MM.1S (cell line): ENCODE data around the gene RAB4B.

Experiments used
- DNase-seq: peaks from one replicate; pipeline ENCODE4 v3.0.0-alpha.2; 2015
- H2AFZ ChIP-seq: fragments of 300-600 bp; sonication (generic); 2 replicates; pipeline ENCODE4 v1.6.0; 2016; ENCODE audit warnings: antibody characterized with exemption, low read length
- H3F3A ChIP-seq: fragments of 300-600 bp; sonication (generic); 2 replicates; pipeline ENCODE4 v1.6.1; 2016; ENCODE audit warnings: mild to moderate bottlenecking, antibody characterized with exemption, low read length, moderate library complexity, mixed read lengths; ENCODE audit not compliant: insufficient read depth
- H3K27ac ChIP-seq: fragments of 300-600 bp; sonication (generic); 2 replicates; pipeline ENCODE4 v1.5.1; 2016; ENCODE audit warnings: mild to moderate bottlenecking, low read length
- H3K27me3 ChIP-seq: fragments of 300-600 bp; sonication (generic); replicated peaks from 2 replicates; pipeline ENCODE4 v1.6.0; 2016; ENCODE audit warnings: low read length; ENCODE audit not compliant: insufficient read depth
- H3K36me3 ChIP-seq: fragments of 300-600 bp; sonication (generic); replicated peaks from 2 replicates; pipeline ENCODE4 v1.6.1; 2016; ENCODE audit warnings: mild to moderate bottlenecking, low read length, mixed read lengths; ENCODE audit not compliant: insufficient read depth
- H3K4me1 ChIP-seq: fragments of 300-600 bp; sonication (generic); 2 replicates; pipeline ENCODE4 v1.6.1; 2016; ENCODE audit warnings: low read length, mixed read lengths
- H3K4me2 ChIP-seq: fragments of 300-600 bp; sonication (generic); 2 replicates; pipeline ENCODE4 v1.6.0; 2016; ENCODE audit warnings: low read depth, low read length
- H3K4me3 ChIP-seq: fragments of 300-600 bp; sonication (generic); 2 replicates; pipeline ENCODE4 v1.5.1; 2016; ENCODE audit warnings: low read length, mixed read lengths
- H3K79me2 ChIP-seq: fragments of 300-600 bp; sonication (generic); 2 replicates; pipeline ENCODE4 v1.6.1; 2016; ENCODE audit warnings: mixed run types, low read length, mixed read lengths
- H3K9ac ChIP-seq: fragments of 300-600 bp; sonication (generic); 2 replicates; pipeline ENCODE4 v1.6.1; 2016; ENCODE audit warnings: low read length, mixed read lengths
- H3K9me2 ChIP-seq: fragments of 300-600 bp; sonication (generic); replicated peaks from 2 replicates; pipeline ENCODE4 v1.6.1; 2016; ENCODE audit warnings: mild to moderate bottlenecking, low read length, mixed read lengths; ENCODE audit not compliant: insufficient read depth
- H3K9me3 ChIP-seq: fragments of 300-600 bp; sonication (generic); replicated peaks from 2 replicates; pipeline ENCODE4 v1.6.1; 2016; ENCODE audit warnings: mild to moderate bottlenecking, low read length, mixed read lengths; ENCODE audit not compliant: insufficient read depth
- H4K20me1 ChIP-seq: fragments of 300-600 bp; sonication (generic); 2 replicates; pipeline ENCODE4 v1.6.1; 2016; ENCODE audit warnings: mild to moderate bottlenecking, low read length, moderate library complexity, mixed read lengths; ENCODE audit not compliant: insufficient read depth
- EZH2 ChIP-seq: fragments of 300-600 bp; sonication (generic); optimal IDR thresholded peaks from 2 replicates; pipeline ENCODE3; 2017; ENCODE audit warnings: low read depth, mild to moderate bottlenecking, antibody characterized with exemption, low read length, mixed read lengths
- EZH2phosphoT487 ChIP-seq: fragments of 300-600 bp; sonication (generic); IDR thresholded peaks from 2 replicates; pipeline ENCODE4 v1.6.1; 2018; ENCODE audit warnings: antibody characterized with exemption, low read length
- TF ChIP-seq, protein P1 (sequence below): fragments of 300-600 bp; sonication (generic); IDR thresholded peaks from 2 replicates; pipeline ENCODE4 v1.5.1; 2016; ENCODE audit warnings: antibody characterized with exemption, low read length, mixed read lengths

The RAB4B gene

DNA sequence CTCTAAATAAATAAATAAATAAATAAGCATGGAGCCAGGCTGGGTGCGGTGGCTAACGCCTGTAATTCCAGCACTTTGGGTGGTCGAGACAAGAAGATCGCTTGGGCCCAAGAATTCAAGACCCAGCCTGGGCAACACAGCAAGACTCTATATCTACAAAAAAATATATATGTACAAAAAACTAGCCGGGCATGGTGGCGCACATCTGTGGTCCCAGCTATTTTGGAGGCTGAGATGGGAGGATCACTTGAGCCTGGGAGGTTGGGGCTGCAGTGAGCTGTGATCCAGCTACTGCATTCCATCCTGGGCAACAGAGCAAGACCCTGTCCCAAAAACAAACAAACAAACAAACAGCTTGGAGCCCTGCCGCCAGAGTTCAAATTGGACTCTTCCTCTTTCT is 30.5 kb upstream of the RAB4B start:
- Histone ChIP-seq H3K9me2 (no peaks in the 10 kb centered on the region), H3K4me3 (no peak overlapping the region), H3K4me2 (no peak overlapping the region), H3K4me1 (0 out of 2 replicates have a peak, but pooled peaks cover 5% of the 10 kb centered on the region), H2AFZ (no peak overlapping the region), H3K27ac (no peak overlapping the region), H3K27me3 (no peaks in the 10 kb centered on the region), H3F3A (peaks cover 6% of the 10 kb centered on the region), H3K79me2 (peaks cover 28% of the 10 kb centered on the region), H3K9me3 (no peaks in the 10 kb centered on the region), H3K36me3 (no peaks in the 10 kb centered on the region), H3K9ac (no peak overlapping the region), H4K20me1 (no peaks in the 10 kb centered on the region)
- TF ChIP-seq EZH2phosphoT487: no peak
- TF ChIP-seq, protein P1, sequence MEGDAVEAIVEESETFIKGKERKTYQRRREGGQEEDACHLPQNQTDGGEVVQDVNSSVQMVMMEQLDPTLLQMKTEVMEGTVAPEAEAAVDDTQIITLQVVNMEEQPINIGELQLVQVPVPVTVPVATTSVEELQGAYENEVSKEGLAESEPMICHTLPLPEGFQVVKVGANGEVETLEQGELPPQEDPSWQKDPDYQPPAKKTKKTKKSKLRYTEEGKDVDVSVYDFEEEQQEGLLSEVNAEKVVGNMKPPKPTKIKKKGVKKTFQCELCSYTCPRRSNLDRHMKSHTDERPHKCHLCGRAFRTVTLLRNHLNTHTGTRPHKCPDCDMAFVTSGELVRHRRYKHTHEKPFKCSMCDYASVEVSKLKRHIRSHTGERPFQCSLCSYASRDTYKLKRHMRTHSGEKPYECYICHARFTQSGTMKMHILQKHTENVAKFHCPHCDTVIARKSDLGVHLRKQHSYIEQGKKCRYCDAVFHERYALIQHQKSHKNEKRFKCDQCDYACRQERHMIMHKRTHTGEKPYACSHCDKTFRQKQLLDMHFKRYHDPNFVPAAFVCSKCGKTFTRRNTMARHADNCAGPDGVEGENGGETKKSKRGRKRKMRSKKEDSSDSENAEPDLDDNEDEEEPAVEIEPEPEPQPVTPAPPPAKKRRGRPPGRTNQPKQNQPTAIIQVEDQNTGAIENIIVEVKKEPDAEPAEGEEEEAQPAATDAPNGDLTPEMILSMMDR: no peak
- no peak for TF ChIP-seq EZH2
- DNase-seq: no peak

DNA sequence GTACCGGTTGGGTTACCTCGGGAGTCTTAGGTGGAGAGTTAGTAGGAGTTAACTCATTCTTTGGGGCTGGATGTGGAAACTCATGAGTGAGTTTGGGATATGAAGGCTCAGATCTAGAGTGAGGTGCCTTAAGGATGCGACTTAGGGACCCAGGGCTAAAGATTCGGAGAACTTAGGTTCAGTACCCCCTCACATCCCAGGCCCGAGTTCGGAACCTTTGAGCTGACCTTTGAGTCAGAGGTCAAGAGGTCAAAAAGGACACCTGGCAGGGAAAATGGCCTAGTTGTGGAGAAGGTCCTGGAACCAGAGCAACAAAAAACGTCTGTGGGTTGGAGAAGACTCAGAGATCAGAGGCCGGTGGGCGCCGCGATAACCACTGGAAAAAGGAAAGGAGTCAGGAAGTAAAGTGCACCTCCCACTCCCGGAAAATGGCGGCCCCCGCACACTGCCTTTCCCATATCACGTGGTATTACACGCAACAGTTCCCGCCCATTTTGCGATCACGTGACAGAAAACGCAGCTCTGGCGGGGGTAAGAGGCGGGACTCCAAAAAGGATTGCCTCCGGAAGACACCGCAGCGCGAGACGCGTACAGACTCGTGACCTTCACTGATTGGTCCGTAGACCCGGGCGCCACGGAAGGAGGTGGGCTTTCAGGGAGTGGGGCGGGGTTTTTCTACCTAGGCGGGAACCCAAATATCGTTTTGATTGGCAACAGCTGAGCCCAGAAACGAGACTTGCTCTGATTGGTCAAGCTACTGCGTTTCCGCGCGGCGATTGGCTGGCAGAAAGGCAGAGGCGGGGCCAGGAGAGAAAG is 27.8 kb upstream of the RAB4B start, which contains the start of gene ACTMAP:
TSS of gene ACTMAP (minus strand) at position 420 of the 816 bp plus-strand sequence. CDS start 674 bp downstream, outside the sequence.
- Histone ChIP-seq H3K4me1 (0 out of 2 replicates have a peak, but pooled peaks cover 9% of the 10 kb centered on the region), H3K9ac (peak within 1 kb of the TSS; percentile 95), H3K4me3 (peak within 1 kb of the TSS; percentile 83), H4K20me1 (peaks cover 10% of the 10 kb centered on the region), H3K9me3 (no peaks in the 10 kb centered on the region), H3K4me2 (peak within 1 kb of the TSS; percentile 89), H3K27me3 (no peaks in the 10 kb centered on the region), H2AFZ (peak within 1 kb of the TSS; percentile 61), H3K36me3 (no peaks in the 10 kb centered on the region; the same call in 1 of the 2 replicates), H3K9me2 (no peaks in the 10 kb centered on the region), H3F3A (peaks cover 6% of the 10 kb centered on the region), H3K27ac (peak within 1 kb of the TSS; percentile 84), H3K79me2 (peaks cover 53% of the 10 kb centered on the region)
- TF ChIP-seq EZH2 (no peak), EZH2phosphoT487 (no peak)
- TF ChIP-seq, protein P1: no peak
- DNase-seq: peak; percentile 100

DNA sequence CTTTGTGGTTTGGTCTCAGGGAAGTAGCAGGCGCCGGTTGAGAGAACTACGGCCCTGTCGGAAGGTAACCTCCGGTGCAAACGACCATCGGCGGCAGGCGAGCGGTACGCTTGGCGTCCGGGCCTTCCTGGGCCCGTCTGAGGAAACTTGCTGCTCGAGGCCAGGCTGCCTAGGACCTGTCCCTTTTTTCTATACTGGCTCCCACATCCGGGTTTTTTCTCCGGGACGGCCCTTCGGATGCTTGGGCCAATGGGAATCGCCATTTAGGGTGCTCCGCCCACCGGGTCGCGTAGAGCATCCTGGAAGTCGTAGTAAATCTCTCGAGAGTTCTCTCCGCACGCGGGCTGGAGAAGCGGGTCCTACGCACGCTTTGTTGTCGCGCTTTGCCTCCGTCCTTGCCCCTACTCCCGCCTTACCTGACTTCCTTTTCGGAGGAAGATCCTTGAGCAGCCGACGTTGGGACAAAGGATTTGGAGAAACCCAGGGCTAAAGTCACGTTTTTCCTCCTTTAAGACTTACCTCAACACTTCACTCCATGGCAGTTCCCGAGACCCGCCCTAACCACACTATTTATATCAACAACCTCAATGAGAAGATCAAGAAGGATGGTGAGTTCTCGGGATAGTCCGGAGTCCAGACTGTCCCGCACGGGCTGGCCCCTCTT is 27.0 kb upstream of the RAB4B start, which contains the start of gene SNRPA:
TSS of gene SNRPA (plus strand) at position 330 of the 664 bp plus-strand sequence. CDS start at position 536, 206 bp downstream.
- H4K20me1 ChIP-seq: peaks cover 18% of the 10 kb centered on the region
- DNase-seq: peak; percentile 98
- H3K79me2 ChIP-seq: peaks cover 61% of the 10 kb centered on the region
- H3K27me3 ChIP-seq: no peaks in the 10 kb centered on the region
- peak within 1 kb of the TSS; percentile 61 for H2AFZ ChIP-seq
- peak within 1 kb of the TSS; percentile 83 for H3K4me3 ChIP-seq
- TF ChIP-seq, protein P1: no peak
- no peak for TF ChIP-seq EZH2phosphoT487
- no peak for TF ChIP-seq EZH2
- H3K36me3 ChIP-seq: no peaks in the 10 kb centered on the region; the same call in 1 of the 2 replicates
- peak within 1 kb of the TSS; percentile 89 for H3K4me2 ChIP-seq
- peak within 1 kb of the TSS; percentile 84 for H3K27ac ChIP-seq
- H3K9me3 ChIP-seq: no peaks in the 10 kb centered on the region
- peaks cover 6% of the 10 kb centered on the region for H3F3A ChIP-seq
- H3K9me2 ChIP-seq: no peaks in the 10 kb centered on the region
- H3K9ac ChIP-seq: peak within 1 kb of the TSS; percentile 95
- 0 out of 2 replicates have a peak, but pooled peaks cover 9% of the 10 kb centered on the region for H3K4me1 ChIP-seq
